Keratinocyte (primary cell): Measurements from ENCODE around the gene GRAMD4. TPM values are rescaled to one million over a fixed set of nuclear protein-coding genes. Genes with fewer than 3 reads are reported as not detected.

Source experiments
- DNase-seq: peaks from one replicate; pipeline ENCODE4 v3.0.0-alpha.2; 2011; ENCODE audit warnings: low read depth, missing footprints, low spot score
- FAIRE-seq: peaks from 2 replicates; lab custom pipeline; 2011; peaks lifted over from hg19 to GRCh38; lab: Jason Lieb, UNC
- H2AFZ ChIP-seq: 2 replicates; pipeline ENCODE4 v1.6.0; 2012; ENCODE audit warnings: low read length, control low read depth, inconsistent platforms; ENCODE audit not compliant: control insufficient read depth
- H3K27ac ChIP-seq: 2 replicates; pipeline ENCODE4 v1.5.1; 2011; ENCODE audit warnings: low read length; ENCODE audit not compliant: control insufficient read depth, insufficient read depth
- H3K27me3 ChIP-seq: 3 replicates; pipeline ENCODE4 v1.6.0; 2011; ENCODE audit warnings: low read length; ENCODE audit not compliant: control insufficient read depth, insufficient read depth; ENCODE audit errors: extremely low read depth
- H3K36me3 ChIP-seq, 2 experiments: 2 replicates in 1 of 2; 3 replicates in 1 of 2; pipeline ENCODE4 v1.5.1; 2011; ENCODE audit warnings: low read length in 2 of 2, mild to moderate bottlenecking in 1 of 2; ENCODE audit not compliant: control insufficient read depth in 2 of 2, insufficient read depth in 2 of 2; ENCODE audit errors: extremely low read depth in 1 of 2
- H3K4me1 ChIP-seq: 3 replicates; pipeline ENCODE4 v1.5.1; 2011; ENCODE audit warnings: low read length; ENCODE audit not compliant: control insufficient read depth, insufficient read depth; ENCODE audit errors: extremely low read depth
- H3K4me2 ChIP-seq: 3 replicates; pipeline ENCODE4 v1.6.0; 2011; ENCODE audit warnings: low read depth, low read length; ENCODE audit not compliant: control insufficient read depth, insufficient read depth; ENCODE audit errors: extremely low read depth
- H3K4me3 ChIP-seq, 3 experiments: fragments of 200-600 bp in 1 of 3; sonication (generic) in 1 of 3; 2 replicates in 2 of 3; 3 replicates in 1 of 3; pipeline ENCODE4 v1.5.1; 2011 to 2016; ENCODE audit warnings: low read length in 3 of 3, mild to moderate bottlenecking in 3 of 3, control low read depth in 2 of 3, inconsistent platforms in 1 of 3, low read depth in 1 of 3, mixed read lengths in 1 of 3, mixed run types in 1 of 3, moderate library complexity in 1 of 3; ENCODE audit not compliant: control insufficient read depth in 2 of 3, insufficient read depth in 2 of 3; ENCODE audit errors: extremely low read depth in 1 of 3
- H3K79me2 ChIP-seq: 2 replicates; pipeline ENCODE4 v1.6.0; 2012; ENCODE audit warnings: low read length; ENCODE audit not compliant: control insufficient read depth, insufficient read depth
- H3K9ac ChIP-seq: 3 replicates; pipeline ENCODE4 v1.6.0; 2011; ENCODE audit warnings: low read length; ENCODE audit not compliant: control insufficient read depth, insufficient read depth; ENCODE audit errors: extremely low read depth
- H3K9me1 ChIP-seq: 3 replicates; pipeline ENCODE4 v1.6.0; 2011; ENCODE audit warnings: low read length; ENCODE audit not compliant: control insufficient read depth, insufficient read depth; ENCODE audit errors: extremely low read depth
- H3K9me3 ChIP-seq: 2 replicates; pipeline ENCODE4 v1.5.1; 2012; ENCODE audit warnings: low read depth, low read length; ENCODE audit not compliant: control insufficient read depth
- H4K20me1 ChIP-seq: 3 replicates; pipeline ENCODE4 v1.6.0; 2011; ENCODE audit warnings: low read length; ENCODE audit not compliant: control insufficient read depth, insufficient read depth; ENCODE audit errors: extremely low read depth
- CTCF ChIP-seq, 3 experiments: IDR thresholded peaks in 1 of 3; conservative IDR thresholded peaks in 1 of 3; optimal IDR thresholded peaks in 1 of 3; 2 replicates in 2 of 3; 3 replicates in 1 of 3; pipeline versions ENCODE3 to v1.5.1; 2011; ENCODE audit warnings: low read length in 3 of 3, mild to moderate bottlenecking in 3 of 3, moderate library complexity in 2 of 3, control low read depth in 1 of 3, inconsistent platforms in 1 of 3; ENCODE audit not compliant: insufficient read depth in 2 of 3; ENCODE audit errors: extremely low read depth in 1 of 3
- EZH2 ChIP-seq: IDR thresholded peaks from one replicate; pipeline ENCODE4 v1.6.1; 2012; ENCODE audit warnings: inconsistent platforms, mild to moderate bottlenecking, low read length, moderate library complexity
- dilution Hi-C: fragments of 300-500 bp; cut with MboI; formaldehyde crosslinking; loops from one replicate; pipeline ENCODE4 v1.7.0; 2020; ENCODE audit warnings: low sequenced_read_pairs; ENCODE audit not compliant: extremely low pct_ligation_motif_present
- polyA plus RNA-seq, 5 experiments: library from polyadenylated mRNA; depleted of rRNA in 3 of 5; stranded (reverse) in 3 of 5; stranded (forward) in 1 of 5; unstranded in 1 of 5; fragments of >200 nt; gene quantifications; 1 replicate in 1 of 5; 2 replicates in 3 of 5; 3 replicates in 1 of 5; pipeline versions ENCODE4 v1.2.1 to v1.2.3, GENCODE V29; 2011 to 2012; ENCODE audit warnings: missing spikeins in 2 of 5, low read depth in 1 of 5, low replicate concordance in 1 of 5

Gene GRAMD4
- polyA plus RNA-seq, 1 donor (not counting 4 experiments of a cell fraction or from before 2014, with no cell fraction given) = 17.3 TPM

GRCh38 chr22:46728470-46728869 is 108.3 kb downstream of the GRAMD4 start:
- Histone ChIP-seq H3K9me1 (no peaks in the 10 kb centered on the region), H3K9ac (no peak overlapping the region), H3K9me3 (no peaks in the 10 kb centered on the region), H3K27me3 (no peaks in the 10 kb centered on the region), H3K4me3 (no peak overlapping the region), H3K36me3 (peaks cover 0 to 3% of the 10 kb centered on the region in 2 experiments), H3K4me2 (no peak overlapping the region), H3K79me2 (no peaks in the 10 kb centered on the region), H3K27ac (no peak overlapping the region), H4K20me1 (no peaks in the 10 kb centered on the region), H2AFZ (no peak overlapping the region), H3K4me1 (peaks cover 16% of the 10 kb centered on the region)
- no peak for TF ChIP-seq EZH2
- no peak for TF ChIP-seq CTCF (optimal IDR thresholded peaks at IDR 0.05 in 1 of 3, IDR thresholded peaks at IDR 0.05 in 1 of 3, conservative IDR thresholded peaks at IDR 0.05 in 1 of 3; ENCODE audit: extremely low read depth in 1 of 3, insufficient read depth in 2 of 3, low read length in 3 of 3)
- dilution Hi-C loops = no loop called here
- FAIRE-seq (no peak), DNase-seq (no peak)

Other genes with a start within 250 kb of the GRAMD4 start
- 16.1 to 23.2 TPM (median 20.6 TPM) in 3 replicates for gene CELSR1, start 82.8 kb upstream of the GRAMD4 start, polyA plus RNA-seq
- 11.7 to 12.7 TPM (median 11.9 TPM) in 3 replicates for gene CERK, start 117.9 kb downstream of the GRAMD4 start, polyA plus RNA-seq
- 17.7 to 22.7 TPM (median 20.9 TPM) in 3 replicates for gene TBC1D22A, start 142.3 kb downstream of the GRAMD4 start, polyA plus RNA-seq